ENCODE measurements around the gene DHRS2. TPM values are rescaled to one million over a fixed set of nuclear protein-coding genes. Genes with fewer than 3 reads are reported as not detected.

The DHRS2 gene
- total and polyA plus RNA-seq, 5 donors from 2014 or later: 0.25 TPM; not detected in 4

GRCh38 chr14:23647619-23648018 lies 11.5 kb downstream of the DHRS2 start:
- peaks cover 0 to 2% (median 0%) of the 10 kb centered on the region in 7 donors for H3K9me3 Mint-ChIP-seq
- no peak for ATAC-seq (ENCODE audit: low read depth in 2 of 2)
- H3K9me3 ChIP-seq (ENCODE audit: control insufficient read depth in 2 of 2, low read length in 2 of 2): no peaks in the 10 kb centered on the region
- DNase-seq: no peak
- no peak overlapping the region for H3K27ac Mint-ChIP-seq
- no peaks in the 10 kb centered on the region for H3K4me1 ChIP-seq (ENCODE audit: control insufficient read depth, insufficient read depth, low read length, poor library complexity, severe bottlenecking)
- no peaks in the 10 kb centered on the region for H3K36me3 Mint-ChIP-seq
- H3K4me3 ChIP-seq (ENCODE audit: low read depth, low read length): no peak overlapping the region
- no peaks in the 10 kb centered on the region for H3K27me3 ChIP-seq (ENCODE audit: control insufficient read depth, insufficient read depth, low read length)
- no peaks in the 10 kb centered on the region for H3K36me3 ChIP-seq (ENCODE audit: control insufficient read depth, insufficient read depth, low read length)
- H3K4me1 Mint-ChIP-seq: no peaks in the 10 kb centered on the region
- H3K27me3 Mint-ChIP-seq: peaks cover 12% of the 10 kb centered on the region
- no peak overlapping the region for H3K4me3 Mint-ChIP-seq
- no peak overlapping the region for H3K27ac ChIP-seq (ENCODE audit: insufficient read depth, low read length, poor library complexity, severe bottlenecking)

- Mint-ChIP-seq H3K27ac (no peak overlapping the region), H3K36me3 (no peaks in the 10 kb centered on the region), H3K4me1 (no peaks in the 10 kb centered on the region), H3K27me3 (peaks cover 12% of the 10 kb centered on the region), H3K4me3 (no peak overlapping the region), H3K9me3 (peaks cover 0 to 2% (median 0%) of the 10 kb centered on the region in 7 donors)
- Histone ChIP-seq H3K4me1 (ENCODE audit: control insufficient read depth, insufficient read depth, low read length, poor library complexity, severe bottlenecking) (no peaks in the 10 kb centered on the region), H3K9me3 (ENCODE audit: control insufficient read depth in 2 of 2, low read length in 2 of 2) (no peaks in the 10 kb centered on the region), H3K36me3 (ENCODE audit: control insufficient read depth, insufficient read depth, low read length) (no peaks in the 10 kb centered on the region), H3K4me3 (ENCODE audit: low read depth, low read length) (no peak overlapping the region), H3K27me3 (ENCODE audit: control insufficient read depth, insufficient read depth, low read length) (no peaks in the 10 kb centered on the region), H3K27ac (ENCODE audit: insufficient read depth, low read length, poor library complexity, severe bottlenecking) (no peak overlapping the region)
- no peak for ATAC-seq (ENCODE audit: low read depth in 2 of 2)
- no peak for DNase-seq
These were observed 12.7 kb downstream of the DHRS2 start for GRCh38 chr14:23648764-23649460.

- peaks cover 0 to 2% (median 0%) of the 10 kb centered on the region in 7 donors for H3K9me3 Mint-ChIP-seq
These were observed 14.3 kb downstream of the DHRS2 start for GRCh38 chr14:23650506-23650905.

GRCh38 chr14:23653051-23653450 lies 16.9 kb downstream of the DHRS2 start:
- no peak for DNase-seq
- H3K9me3 Mint-ChIP-seq: peaks cover 0 to 2% (median 0%) of the 10 kb centered on the region in 7 donors
- no peaks in the 10 kb centered on the region for H3K4me1 ChIP-seq (ENCODE audit: control insufficient read depth, insufficient read depth, low read length, poor library complexity, severe bottlenecking)
- no peak overlapping the region for H3K4me3 ChIP-seq (ENCODE audit: low read depth, low read length)
- no peaks in the 10 kb centered on the region for H3K27me3 ChIP-seq (ENCODE audit: control insufficient read depth, insufficient read depth, low read length)
- no peak overlapping the region for H3K27ac Mint-ChIP-seq
- ATAC-seq (ENCODE audit: low read depth in 2 of 2): no peak
- no peaks in the 10 kb centered on the region for H3K4me1 Mint-ChIP-seq
- peaks cover 7% of the 10 kb centered on the region for H3K27me3 Mint-ChIP-seq
- H3K9me3 ChIP-seq (ENCODE audit: control insufficient read depth in 2 of 2, low read length in 2 of 2): no peaks in the 10 kb centered on the region
- no peaks in the 10 kb centered on the region for H3K36me3 Mint-ChIP-seq
- no peak overlapping the region for H3K4me3 Mint-ChIP-seq
- no peak overlapping the region for H3K27ac ChIP-seq (ENCODE audit: insufficient read depth, low read length, poor library complexity, severe bottlenecking)
- no peaks in the 10 kb centered on the region for H3K36me3 ChIP-seq (ENCODE audit: control insufficient read depth, insufficient read depth, low read length)

More at GRCh38 chr14:23650506-23650905, 14.3 kb downstream of the DHRS2 start:
- Histone ChIP-seq H3K9me3 (ENCODE audit: control insufficient read depth in 2 of 2, low read length in 2 of 2) (no peaks in the 10 kb centered on the region), H3K4me1 (ENCODE audit: control insufficient read depth, insufficient read depth, low read length, poor library complexity, severe bottlenecking) (no peaks in the 10 kb centered on the region), H3K36me3 (ENCODE audit: control insufficient read depth, insufficient read depth, low read length) (no peaks in the 10 kb centered on the region), H3K27me3 (ENCODE audit: control insufficient read depth, insufficient read depth, low read length) (no peaks in the 10 kb centered on the region), H3K4me3 (ENCODE audit: low read depth, low read length) (no peak overlapping the region), H3K27ac (ENCODE audit: insufficient read depth, low read length, poor library complexity, severe bottlenecking) (no peak overlapping the region)
- DNase-seq (no peak), ATAC-seq (ENCODE audit: low read depth in 2 of 2) (no peak)
- no peaks in the 10 kb centered on the region for H3K4me1 Mint-ChIP-seq
- H3K4me3 Mint-ChIP-seq: no peak overlapping the region
- H3K36me3 Mint-ChIP-seq: no peaks in the 10 kb centered on the region
- H3K27ac Mint-ChIP-seq: no peak overlapping the region
- H3K27me3 Mint-ChIP-seq: peaks cover 12% of the 10 kb centered on the region

- Mint-ChIP-seq H3K9me3 (peaks cover 0 to 2% (median 0%) of the 10 kb centered on the region in 7 donors), H3K27ac (no peak overlapping the region), H3K4me3 (no peak overlapping the region), H3K4me1 (no peaks in the 10 kb centered on the region), H3K36me3 (no peaks in the 10 kb centered on the region), H3K27me3 (peaks cover 4% of the 10 kb centered on the region)
- H3K4me1 ChIP-seq (ENCODE audit: control insufficient read depth, insufficient read depth, low read length, poor library complexity, severe bottlenecking): no peaks in the 10 kb centered on the region
- H3K9me3 ChIP-seq (ENCODE audit: control insufficient read depth in 2 of 2, low read length in 2 of 2): no peaks in the 10 kb centered on the region
- H3K36me3 ChIP-seq (ENCODE audit: control insufficient read depth, insufficient read depth, low read length): no peaks in the 10 kb centered on the region
- DNase-seq (no peak), ATAC-seq (ENCODE audit: low read depth in 2 of 2) (no peak)
- peaks cover 2% of the 10 kb centered on the region for H3K27me3 ChIP-seq (ENCODE audit: control insufficient read depth, insufficient read depth, low read length)
- H3K4me3 ChIP-seq (ENCODE audit: low read depth, low read length): no peak overlapping the region
- no peak overlapping the region for H3K27ac ChIP-seq (ENCODE audit: insufficient read depth, low read length, poor library complexity, severe bottlenecking)
These were observed 18.1 kb downstream of the DHRS2 start for GRCh38 chr14:23654231-23654630.

GRCh38 chr14:23657959-23658470 lies 21.9 kb downstream of the DHRS2 start:
- no peaks in the 10 kb centered on the region for H3K36me3 Mint-ChIP-seq
- H3K4me3 ChIP-seq (ENCODE audit: low read depth, low read length): no peak overlapping the region
- peaks cover 0 to 5% (median 1%) of the 10 kb centered on the region in 4 donors for H3K4me1 Mint-ChIP-seq
- peaks cover 0 to 1% (median 0%) of the 10 kb centered on the region in 7 donors for H3K9me3 Mint-ChIP-seq
- H3K36me3 ChIP-seq (ENCODE audit: control insufficient read depth, insufficient read depth, low read length): no peaks in the 10 kb centered on the region
- H3K27ac ChIP-seq (ENCODE audit: insufficient read depth, low read length, poor library complexity, severe bottlenecking): no peak overlapping the region
- H3K27me3 Mint-ChIP-seq: peaks cover 15% of the 10 kb centered on the region
- no peaks in the 10 kb centered on the region for H3K4me1 ChIP-seq (ENCODE audit: control insufficient read depth, insufficient read depth, low read length, poor library complexity, severe bottlenecking)
- H3K9me3 ChIP-seq (ENCODE audit: control insufficient read depth in 2 of 2, low read length in 2 of 2): no peaks in the 10 kb centered on the region
- DNase-seq: no peak
- no peak overlapping the region for H3K27ac Mint-ChIP-seq
- H3K4me3 Mint-ChIP-seq: no peak overlapping the region
- ATAC-seq (ENCODE audit: low read depth in 2 of 2): no peak
- H3K27me3 ChIP-seq (ENCODE audit: control insufficient read depth, insufficient read depth, low read length): peaks cover 2% of the 10 kb centered on the region

- Mint-ChIP-seq H3K9me3 (peaks cover 0 to 1% (median 0%) of the 10 kb centered on the region in 7 donors), H3K4me3 (no peak overlapping the region), H3K27ac (no peak overlapping the region), H3K27me3 (peaks cover 19% of the 10 kb centered on the region), H3K36me3 (no peaks in the 10 kb centered on the region), H3K4me1 (peaks cover 0 to 5% (median 1%) of the 10 kb centered on the region in 4 donors)
- peak in 1 of 2 donors; percentile 31 for ATAC-seq (ENCODE audit: low read depth in 2 of 2)
- no peak overlapping the region for H3K27ac ChIP-seq (ENCODE audit: insufficient read depth, low read length, poor library complexity, severe bottlenecking)
- H3K4me1 ChIP-seq (ENCODE audit: control insufficient read depth, insufficient read depth, low read length, poor library complexity, severe bottlenecking): no peaks in the 10 kb centered on the region
- H3K27me3 ChIP-seq (ENCODE audit: control insufficient read depth, insufficient read depth, low read length): peaks cover 2% of the 10 kb centered on the region
- H3K4me3 ChIP-seq (ENCODE audit: low read depth, low read length): no peak overlapping the region
- no peaks in the 10 kb centered on the region for H3K36me3 ChIP-seq (ENCODE audit: control insufficient read depth, insufficient read depth, low read length)
- DNase-seq: peak in 1 of 3 donors; percentile 27
- no peaks in the 10 kb centered on the region for H3K9me3 ChIP-seq (ENCODE audit: control insufficient read depth in 2 of 2, low read length in 2 of 2)
These were observed 24.4 kb downstream of the DHRS2 start for GRCh38 chr14:23660290-23661226.
